GM10248 (cell line): ENCODE measurements around the gene PDGFRB.

ENCODE experiments used
- CTCF ChIA-PET: fragments of 300-600 bp; sonication (Branson Sonifier 250); formaldehyde crosslinking; extraction: SDS; loops from one replicate; lab custom pipeline; 2021; ENCODE audit warnings: antibody characterized with exemption; lab: Yijun Ruan, JAX
- POLR2A ChIA-PET: fragments of 350-650 bp; sonication (Branson Sonifier 250); formaldehyde crosslinking; extraction: SDS; loops from one replicate; lab custom pipeline; 2020; ENCODE audit warnings: antibody characterized with exemption; lab: Yijun Ruan, JAX
- DNase-seq: peaks from one replicate; pipeline ENCODE4 v3.0.0; 2012; ENCODE audit errors: extremely low spot score
- CTCF ChIP-seq: IDR thresholded peaks from 2 replicates; pipeline ENCODE4 v1.5.1; 2012; ENCODE audit warnings: mild to moderate bottlenecking, low read depth; ENCODE audit errors: extremely low read depth, missing control alignments, control extremely low read depth

PDGFRB gene

DNA sequence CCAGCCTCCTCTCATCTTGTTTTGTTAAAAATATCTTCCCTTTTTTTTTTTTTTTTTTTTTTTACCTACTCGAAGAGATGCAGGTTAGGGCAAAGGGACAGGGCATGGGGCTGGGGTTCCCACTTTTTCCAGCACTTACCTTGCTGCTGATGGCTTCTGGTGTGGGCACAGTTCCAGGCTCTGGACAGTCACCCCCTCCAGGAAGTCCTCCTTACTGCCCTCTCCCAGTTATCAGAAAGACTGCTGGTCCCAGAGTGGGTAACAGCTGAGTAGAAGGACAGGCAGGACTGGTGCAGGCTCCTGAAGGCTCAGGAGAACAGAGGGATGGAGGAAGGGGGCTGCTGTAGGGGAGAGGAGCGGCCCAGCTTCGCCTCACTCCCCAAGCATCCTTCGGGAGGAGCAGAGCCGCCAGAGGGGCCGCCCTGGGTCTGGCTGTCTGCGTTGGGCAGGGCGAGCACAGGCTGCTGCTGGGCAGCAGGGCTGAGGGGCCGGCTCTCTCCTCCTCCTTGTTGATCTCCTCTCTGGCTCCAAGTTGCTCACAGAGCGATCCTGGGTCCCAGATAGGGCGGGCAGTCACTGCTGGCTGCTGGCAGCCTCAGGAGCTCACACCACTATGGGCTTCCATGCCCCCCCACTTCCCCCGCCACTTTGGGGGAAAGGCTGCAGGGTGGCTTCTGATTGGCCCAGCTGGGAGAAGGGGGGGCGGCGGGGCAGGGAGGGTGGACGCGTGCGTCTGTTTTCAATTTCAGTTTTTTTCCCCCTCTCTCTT lies at the start of gene PDGFRB:
Gene PDGFRB, minus strand, starts transcription at position 588 of the 769 bp plus-strand sequence. CDS start 18,798 bp downstream, outside the sequence.
- ChIA-PET POLR2A (no interaction called here), CTCF (interaction anchor here (1.3 kb wide), 2 partner anchors 10 to 18 kb away, joined by 3 to 4 read pairs; no protein-coding TSS in a partner anchor)
- no peak for TF ChIP-seq CTCF
- DNase-seq, result peak; percentile 82

- no peak for TF ChIP-seq CTCF
- CTCF ChIA-PET, result interaction anchor here (6.4 kb wide), 1 partner anchor 14 kb away, joined by 49 read pairs; no protein-coding TSS in a partner anchor
- no peak for DNase-seq
- POLR2A ChIA-PET, result no interaction called here
These were observed 48.9 kb upstream of the PDGFRB start for GRCh38 chr5:150204590-150204960.

DNA sequence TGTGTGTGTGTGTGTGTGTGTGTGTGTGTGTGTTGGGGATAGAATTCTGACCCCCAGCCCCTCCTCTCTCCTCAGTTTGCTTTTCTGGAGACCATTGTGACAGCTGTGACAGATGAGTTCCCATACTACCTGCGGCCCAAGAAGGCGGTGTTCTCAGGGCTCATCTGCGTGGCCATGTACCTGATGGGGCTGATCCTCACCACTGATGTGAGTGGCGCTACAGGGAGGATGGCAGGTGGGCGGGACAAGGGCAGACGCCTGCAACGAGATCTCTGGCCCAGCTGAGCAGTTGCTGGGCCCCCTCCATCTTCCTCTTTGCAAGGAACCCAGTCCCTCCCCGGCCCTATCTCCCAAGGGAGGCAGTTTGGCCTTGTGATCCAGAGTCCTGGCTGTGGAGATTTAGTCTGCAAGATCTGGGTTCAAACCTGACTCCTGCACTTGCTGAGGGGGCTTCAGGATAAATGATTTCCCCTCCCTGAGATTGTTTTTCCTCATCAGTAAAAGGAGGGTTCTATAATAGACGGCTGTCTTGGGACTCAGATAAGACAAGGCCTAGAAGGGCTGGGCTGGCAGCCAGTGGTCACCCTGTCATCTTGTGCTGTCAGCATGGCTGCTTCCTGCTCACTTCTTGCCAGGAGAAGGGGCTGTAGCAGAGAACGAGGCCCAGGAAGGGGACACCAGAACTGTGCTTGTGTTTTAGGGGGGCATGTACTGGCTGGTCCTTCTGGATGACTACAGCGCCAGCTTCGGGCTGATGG lies 48.4 kb upstream of the PDGFRB start:
- ChIA-PET CTCF (no interaction called here), POLR2A (no interaction called here)
- no peak for DNase-seq
- no peak for TF ChIP-seq CTCF

DNA sequence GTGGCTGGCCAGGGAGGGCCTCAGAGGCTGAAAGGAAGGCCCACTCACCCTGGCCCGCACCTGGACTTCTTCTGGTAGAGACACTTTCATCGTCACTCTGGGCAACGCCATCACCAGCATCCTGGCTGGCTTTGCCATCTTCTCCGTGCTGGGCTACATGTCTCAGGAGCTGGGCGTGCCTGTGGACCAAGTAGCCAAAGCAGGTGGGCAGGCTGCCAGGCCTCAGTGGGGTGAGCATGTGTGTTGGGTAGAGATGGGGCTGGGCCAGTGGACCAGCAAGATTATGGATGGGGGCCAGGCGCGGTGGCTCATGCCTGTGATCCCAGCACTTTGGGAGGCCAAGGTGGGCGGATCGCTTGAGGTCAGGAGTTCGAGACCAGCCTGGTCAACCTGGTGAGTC lies 46.9 kb upstream of the PDGFRB start:
- CTCF ChIA-PET, result interaction anchor here (1.3 to 1.4 kb wide), 2 partner anchors 17 to 40 kb away, joined by 3 to 4 read pairs; no protein-coding TSS in a partner anchor
- POLR2A ChIA-PET, result no interaction called here
- no peak for TF ChIP-seq CTCF
- DNase-seq, result no peak

DNA sequence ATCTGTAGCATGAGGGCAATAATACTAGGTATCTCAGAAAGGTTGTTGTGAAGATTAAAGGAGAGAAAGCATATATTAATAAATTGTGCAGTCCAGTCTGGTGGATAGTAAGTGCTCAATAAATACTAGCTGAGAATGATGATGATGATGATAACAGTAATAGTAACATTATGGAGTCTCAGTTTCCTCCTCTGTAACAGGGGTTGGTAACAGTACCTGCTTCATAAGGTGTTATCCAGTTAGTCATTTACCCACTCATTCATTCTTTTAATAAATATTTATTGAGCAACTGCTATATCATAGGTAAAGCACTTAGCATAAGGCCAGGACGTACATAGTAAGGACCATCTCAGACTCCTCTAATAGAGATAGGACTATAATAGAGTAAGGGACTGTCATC lies 41.8 kb upstream of the PDGFRB start:
- TF ChIP-seq CTCF, result no peak
- POLR2A ChIA-PET, result interaction anchor here (0.8 kb wide), 1 partner anchor 216 kb away, joined by 3 read pairs; no protein-coding TSS in a partner anchor
- CTCF ChIA-PET, result interaction anchor here (1.7 kb wide), 1 partner anchor 9 kb away, joined by 4 read pairs; no protein-coding TSS in a partner anchor
- DNase-seq, result no peak

DNA sequence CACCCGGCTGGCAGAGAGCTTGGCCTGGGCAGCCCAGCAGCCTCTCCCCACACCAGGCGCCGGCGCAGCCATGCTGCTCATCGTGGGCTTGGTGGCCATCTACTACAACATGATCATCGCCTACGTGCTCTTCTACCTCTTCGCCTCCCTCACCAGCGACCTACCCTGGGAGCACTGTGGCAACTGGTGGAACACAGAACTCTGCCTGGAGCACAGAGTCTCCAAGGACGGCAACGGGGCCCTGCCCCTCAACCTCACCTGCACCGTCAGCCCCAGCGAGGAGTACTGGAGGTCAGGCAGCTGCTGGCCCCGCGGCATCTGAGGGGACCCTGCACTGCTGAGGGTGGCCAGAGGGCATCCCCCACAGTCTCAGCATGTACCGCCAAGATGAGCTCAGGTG lies 41.3 kb upstream of the PDGFRB start:
- no peak for TF ChIP-seq CTCF
- no peak for DNase-seq
- POLR2A ChIA-PET, result interaction anchor here (0.8 kb wide), 1 partner anchor 217 kb away, joined by 3 read pairs; no protein-coding TSS in a partner anchor
- CTCF ChIA-PET, result interaction anchor here (1.0 to 1.7 kb wide), 2 partner anchors 9 to 51 kb away, joined by 3 to 4 read pairs; no protein-coding TSS in a partner anchor
